ENCODE measurements around the gene SLC13A1. TPM values are rescaled to one million over a fixed set of nuclear protein-coding genes. Genes with fewer than 3 reads are reported as not detected.

Gene SLC13A1
- total RNA-seq, 1 donor from 2014 or later: not detected

- H4K20me1 ChIP-seq (ENCODE audit: low read depth): no peaks in the 10 kb centered on the region
- no peaks in the 10 kb centered on the region for H3K36me3 Mint-ChIP-seq
- peaks cover 2% of the 10 kb centered on the region for H3K9me3 ChIP-seq (ENCODE audit: low read depth)
- H3K27me3 ChIP-seq: no peaks in the 10 kb centered on the region
- no peak overlapping the region for H3K9ac ChIP-seq
- no peak overlapping the region for H2AFZ ChIP-seq (replicated peaks)
- H3K27me3 Mint-ChIP-seq (ENCODE audit: insufficient read depth, low read depth): no peaks in the 10 kb centered on the region
- no peaks in the 10 kb centered on the region for H3K36me3 ChIP-seq
- TF ChIP-seq CTCF (IDR thresholded peaks at IDR 0.05) (no peak), EZH2 (IDR thresholded peaks at IDR 0.05) (no peak), EZH2phosphoT487 (IDR thresholded peaks at IDR 0.05) (no peak)
- DNase-seq (ENCODE audit: low spot score): no peak
- no peak overlapping the region for H3K27ac ChIP-seq
- H3K4me1 ChIP-seq: no peaks in the 10 kb centered on the region
- H3K4me3 Mint-ChIP-seq: no peak overlapping the region
- H3K9me3 Mint-ChIP-seq: peaks cover 6% of the 10 kb centered on the region
- H3K4me3 ChIP-seq: no peak overlapping the region
- no peaks in the 10 kb centered on the region for H3K79me2 ChIP-seq (ENCODE audit: low read depth)
- no peaks in the 10 kb centered on the region for H3K4me1 Mint-ChIP-seq
- H3K4me2 ChIP-seq: no peak overlapping the region
- H3F3A ChIP-seq (ENCODE audit: low read depth): peaks cover 13% of the 10 kb centered on the region
- H3K27ac Mint-ChIP-seq: no peak overlapping the region
Observed at GRCh38 chr7:123190109-123190831, 9.5 kb downstream of the SLC13A1 start.

- Mint-ChIP-seq H3K36me3 (no peaks in the 10 kb centered on the region), H3K4me3 (no peak overlapping the region), H3K27me3 (ENCODE audit: insufficient read depth, low read depth) (no peaks in the 10 kb centered on the region), H3K9me3 (peaks cover 6% of the 10 kb centered on the region), H3K4me1 (no peaks in the 10 kb centered on the region), H3K27ac (no peak overlapping the region)
- TF ChIP-seq EZH2phosphoT487 (IDR thresholded peaks at IDR 0.05) (no peak), CTCF (IDR thresholded peaks at IDR 0.05) (no peak), EZH2 (IDR thresholded peaks at IDR 0.05) (no peak)
- Histone ChIP-seq H3F3A (ENCODE audit: low read depth) (peaks cover 19% of the 10 kb centered on the region), H3K27me3 (no peaks in the 10 kb centered on the region), H3K27ac (peak overlapping the region; percentile 81), H3K4me1 (no peaks in the 10 kb centered on the region), H3K9ac (no peak overlapping the region), H4K20me1 (ENCODE audit: low read depth) (no peaks in the 10 kb centered on the region), H3K4me3 (no peak overlapping the region), H3K36me3 (no peaks in the 10 kb centered on the region), H2AFZ (replicated peaks) (no peak overlapping the region), H3K9me3 (ENCODE audit: low read depth) (peaks cover 7% of the 10 kb centered on the region), H3K79me2 (ENCODE audit: low read depth) (no peaks in the 10 kb centered on the region), H3K4me2 (no peak overlapping the region)
- DNase-seq (ENCODE audit: low spot score): peak; percentile 11
Observed at GRCh38 chr7:123185756-123186155, 14.0 kb downstream of the SLC13A1 start.

GRCh38 chr7:123184271-123184670 lies 15.5 kb downstream of the SLC13A1 start:
- Histone ChIP-seq H3K9ac (no peak overlapping the region), H3K36me3 (no peaks in the 10 kb centered on the region)
- H3K36me3 Mint-ChIP-seq: no peaks in the 10 kb centered on the region

More at GRCh38 chr7:123184271-123184670, 15.5 kb downstream of the SLC13A1 start:
- Histone ChIP-seq H3K4me3 (no peak overlapping the region), H2AFZ (replicated peaks) (no peak overlapping the region), H3K4me2 (no peak overlapping the region), H3K27ac (no peak overlapping the region), H3K79me2 (ENCODE audit: low read depth) (no peaks in the 10 kb centered on the region), H3K9me3 (ENCODE audit: low read depth) (peaks cover 7% of the 10 kb centered on the region), H4K20me1 (ENCODE audit: low read depth) (no peaks in the 10 kb centered on the region), H3K27me3 (no peaks in the 10 kb centered on the region), H3F3A (ENCODE audit: low read depth) (peaks cover 19% of the 10 kb centered on the region), H3K4me1 (no peaks in the 10 kb centered on the region)
- no peak for DNase-seq (ENCODE audit: low spot score)
- TF ChIP-seq EZH2phosphoT487 (IDR thresholded peaks at IDR 0.05): no peak
- TF ChIP-seq CTCF (IDR thresholded peaks at IDR 0.05): no peak
- TF ChIP-seq EZH2 (IDR thresholded peaks at IDR 0.05): no peak
- H3K9me3 Mint-ChIP-seq: peaks cover 6% of the 10 kb centered on the region
- H3K27me3 Mint-ChIP-seq (ENCODE audit: insufficient read depth, low read depth): no peaks in the 10 kb centered on the region
- H3K4me1 Mint-ChIP-seq: no peaks in the 10 kb centered on the region
- no peak overlapping the region for H3K4me3 Mint-ChIP-seq
- no peak overlapping the region for H3K27ac Mint-ChIP-seq

All from neural progenitor cell (in vitro differentiated cells).